NCI-H82 treated with DMSO at 0.1 percent for 48 hours (cell line): ENCODE data around the gene PCDHA8.
"Not testable (repeated sequence)": the region's sequence is repeated elsewhere in the genome, so short reads cannot be mapped to it uniquely, and the experiment has no call there.

Experiments used
- DNase-seq: peaks from one replicate; lab custom pipeline; 2025; ENCODE audit not compliant: unreplicated experiment; lab: John Stamatoyannopoulos, UW

The PCDHA8 gene

GRCh38 chr5:140870221-140871201 is 29.5 kb downstream of the PCDHA8 start:
- DNase-seq: no peak

DNA sequence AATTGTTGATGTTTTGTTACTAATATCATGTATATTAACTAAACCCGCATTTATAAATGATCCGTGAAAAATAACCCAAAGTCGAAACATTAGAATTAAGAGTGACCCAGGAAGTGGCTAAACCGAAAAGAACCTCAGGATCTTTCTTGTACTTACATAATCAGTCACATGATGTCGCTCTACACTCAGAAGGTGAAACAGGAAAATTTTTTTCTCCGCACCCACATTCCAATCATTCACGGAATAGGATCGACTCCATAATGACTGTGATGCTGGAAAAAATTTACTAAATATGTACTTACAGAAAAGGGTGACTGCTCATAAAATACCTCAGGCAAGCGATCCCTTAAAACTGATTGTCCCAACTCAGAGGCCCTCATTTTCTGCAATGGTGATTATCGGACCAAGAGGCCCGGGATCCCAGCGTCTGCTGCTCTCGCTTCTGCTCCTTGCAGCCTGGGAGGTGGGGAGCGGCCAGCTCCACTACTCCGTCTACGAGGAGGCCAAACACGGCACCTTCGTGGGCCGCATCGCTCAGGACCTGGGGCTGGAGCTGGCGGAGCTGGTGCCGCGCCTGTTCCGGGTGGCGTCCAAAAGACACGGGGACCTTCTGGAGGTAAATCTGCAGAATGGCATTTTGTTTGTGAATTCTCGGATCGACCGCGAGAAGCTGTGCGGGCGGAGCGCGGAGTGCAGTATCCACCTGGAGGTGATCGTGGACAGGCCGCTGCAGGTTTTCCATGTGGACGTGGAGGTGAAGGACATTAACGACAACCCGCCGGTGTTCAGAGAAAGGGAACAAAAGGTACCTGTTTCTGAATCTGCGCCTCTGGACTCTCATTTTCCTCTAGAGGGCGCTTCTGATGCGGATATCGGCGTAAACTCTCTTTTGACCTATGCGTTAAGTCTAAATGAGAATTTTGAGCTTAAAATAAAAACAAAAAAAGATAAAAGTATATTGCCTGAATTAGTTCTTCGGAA is 34.4 kb downstream of the PCDHA8 start, which contains the start of gene PCDHA12:
Gene PCDHA12 (plus strand): TSS at position 224 of the 981 bp plus-strand sequence. CDS start 165 bp downstream, at position 389.
- no peak for DNase-seq

DNA sequence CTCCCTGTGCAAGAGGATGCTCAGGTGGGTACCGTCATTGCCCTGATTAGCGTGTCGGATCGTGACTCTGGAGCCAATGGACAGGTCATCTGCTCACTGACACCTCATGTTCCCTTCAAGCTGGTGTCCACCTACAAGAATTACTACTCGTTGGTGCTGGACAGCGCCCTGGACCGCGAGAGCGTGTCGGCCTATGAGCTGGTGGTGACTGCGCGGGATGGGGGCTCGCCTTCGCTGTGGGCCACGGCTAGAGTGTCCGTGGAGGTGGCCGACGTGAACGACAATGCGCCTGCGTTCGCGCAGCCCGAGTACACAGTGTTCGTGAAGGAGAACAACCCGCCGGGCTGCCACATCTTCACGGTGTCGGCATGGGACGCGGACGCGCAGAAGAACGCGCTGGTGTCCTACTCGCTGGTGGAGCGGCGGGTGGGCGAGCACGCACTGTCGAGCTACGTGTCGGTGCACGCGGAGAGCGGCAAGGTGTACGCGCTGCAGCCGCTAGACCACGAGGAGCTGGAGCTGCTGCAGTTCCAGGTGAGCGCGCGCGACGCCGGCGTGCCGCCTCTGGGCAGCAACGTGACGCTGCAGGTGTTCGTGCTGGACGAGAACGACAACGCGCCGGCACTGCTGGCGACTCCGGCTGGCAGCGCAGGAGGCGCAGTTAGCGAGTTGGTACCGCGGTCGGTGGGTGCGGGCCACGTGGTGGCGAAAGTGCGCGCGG is 35.7 kb downstream of the PCDHA8 start:
- DNase-seq: not testable (repeated sequence)

- DNase-seq: no peak
Observed at GRCh38 chr5:140877262-140877581, 36.2 kb downstream of the PCDHA8 start.

DNA sequence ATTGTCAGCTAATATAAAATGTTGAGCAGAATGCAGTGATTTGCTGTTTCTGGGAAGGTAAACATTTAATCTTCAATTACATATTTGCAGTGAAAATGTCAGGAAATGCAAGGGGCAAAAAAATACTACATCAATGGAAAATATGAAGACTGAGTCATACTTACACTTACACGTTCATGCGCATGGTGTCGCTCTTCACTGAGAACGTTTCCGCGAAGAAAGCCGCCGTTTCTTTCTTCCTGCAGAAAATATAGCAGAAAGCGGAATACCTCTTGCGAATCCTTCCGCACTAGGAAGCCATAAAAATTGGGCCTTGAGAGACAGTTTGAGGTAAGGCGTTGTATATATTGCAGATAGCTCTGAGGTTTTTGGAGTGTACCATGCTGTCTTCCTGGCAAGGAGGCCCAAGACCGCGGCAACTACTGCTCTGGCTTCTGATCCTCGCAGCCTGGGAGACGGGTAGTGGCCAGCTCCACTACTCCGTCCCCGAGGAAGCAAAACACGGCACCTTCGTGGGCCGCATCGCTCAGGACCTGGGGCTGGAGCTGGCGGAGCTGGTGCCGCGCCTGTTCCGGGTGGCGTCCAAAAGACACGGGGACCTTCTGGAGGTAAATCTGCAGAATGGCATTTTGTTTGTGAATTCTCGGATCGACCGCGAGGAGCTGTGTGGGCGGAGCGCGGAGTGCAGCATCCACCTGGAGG is 41.1 kb downstream of the PCDHA8 start, which contains the start of gene PCDHA13:
Gene PCDHA13 (plus strand): TSS at position 236 of the 702 bp plus-strand sequence. CDS start 145 bp downstream, at position 381.
- no peak for DNase-seq

DNA sequence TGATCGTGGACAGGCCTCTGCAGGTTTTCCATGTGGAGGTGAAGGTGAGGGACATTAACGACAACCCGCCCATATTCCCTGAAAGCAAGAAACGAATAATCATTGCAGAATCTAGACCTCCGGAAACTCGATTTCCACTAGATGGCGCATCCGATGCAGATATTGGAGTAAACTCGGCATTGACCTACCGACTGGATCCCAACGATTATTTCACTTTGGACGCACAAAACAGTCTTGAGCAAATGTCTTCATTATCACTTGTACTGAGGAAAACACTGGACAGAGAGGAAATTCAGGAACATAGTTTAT is 41.6 kb downstream of the PCDHA8 start:
- DNase-seq: no peak

- DNase-seq: no peak
Observed at GRCh38 chr5:140883373-140883772, 42.4 kb downstream of the PCDHA8 start.

- no peak for DNase-seq
Observed at GRCh38 chr5:140883927-140884697, 43.1 kb downstream of the PCDHA8 start.
